Hepatocyte (in vitro differentiated cells): ENCODE measurements around the gene LMO4.

Experiments
- EZH2 ChIP-seq: fragments of 200-600 bp; sonication (generic); IDR thresholded peaks from 2 replicates; pipeline ENCODE4 v1.6.1; 2016; ENCODE audit warnings: antibody characterized with exemption, mild to moderate bottlenecking, borderline replicate concordance
- EZH2phosphoT487 ChIP-seq: fragments of 200-600 bp; sonication (generic); IDR thresholded peaks from one replicate; pipeline ENCODE4 v1.6.1; 2018; ENCODE audit warnings: antibody characterized with exemption, mild to moderate bottlenecking, low read depth, moderate library complexity; ENCODE audit not compliant: unreplicated experiment, severe bottlenecking
- TF ChIP-seq, protein P1 (sequence below): fragments of 200-600 bp; sonication (generic); IDR thresholded peaks from 2 replicates; pipeline ENCODE4 v1.5.1; 2016; ENCODE audit warnings: antibody characterized with exemption, mild to moderate bottlenecking; ENCODE audit not compliant: poor library complexity

DNA sequence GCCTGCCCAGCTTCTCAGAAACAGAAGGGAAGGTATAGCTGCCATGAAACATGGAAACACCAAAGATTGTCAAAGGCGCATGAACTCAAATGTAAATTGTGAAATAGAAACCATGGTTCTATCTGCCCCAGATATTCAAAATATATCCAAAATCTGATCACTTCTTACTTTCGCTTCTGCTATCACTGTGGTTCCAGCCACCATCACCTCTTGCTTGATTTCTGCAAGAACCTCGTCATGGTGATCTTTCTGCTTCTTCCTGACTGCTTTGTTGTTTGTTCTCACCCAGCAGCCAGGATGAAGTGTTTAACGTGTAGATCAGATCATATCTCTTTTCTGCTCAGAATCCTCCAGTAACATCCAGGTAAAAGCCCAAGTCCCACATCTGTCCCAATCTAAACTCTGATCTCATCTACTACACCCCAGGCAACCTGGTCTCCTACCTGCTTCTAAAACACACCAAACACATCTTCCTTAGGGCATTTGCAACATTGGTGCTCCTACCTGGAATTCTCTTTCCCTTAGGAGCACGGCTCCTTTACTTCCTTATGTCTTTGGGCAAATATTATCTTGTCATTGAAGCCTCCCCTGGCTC lies 10.5 kb upstream of the LMO4 start:
- TF ChIP-seq, protein P1, sequence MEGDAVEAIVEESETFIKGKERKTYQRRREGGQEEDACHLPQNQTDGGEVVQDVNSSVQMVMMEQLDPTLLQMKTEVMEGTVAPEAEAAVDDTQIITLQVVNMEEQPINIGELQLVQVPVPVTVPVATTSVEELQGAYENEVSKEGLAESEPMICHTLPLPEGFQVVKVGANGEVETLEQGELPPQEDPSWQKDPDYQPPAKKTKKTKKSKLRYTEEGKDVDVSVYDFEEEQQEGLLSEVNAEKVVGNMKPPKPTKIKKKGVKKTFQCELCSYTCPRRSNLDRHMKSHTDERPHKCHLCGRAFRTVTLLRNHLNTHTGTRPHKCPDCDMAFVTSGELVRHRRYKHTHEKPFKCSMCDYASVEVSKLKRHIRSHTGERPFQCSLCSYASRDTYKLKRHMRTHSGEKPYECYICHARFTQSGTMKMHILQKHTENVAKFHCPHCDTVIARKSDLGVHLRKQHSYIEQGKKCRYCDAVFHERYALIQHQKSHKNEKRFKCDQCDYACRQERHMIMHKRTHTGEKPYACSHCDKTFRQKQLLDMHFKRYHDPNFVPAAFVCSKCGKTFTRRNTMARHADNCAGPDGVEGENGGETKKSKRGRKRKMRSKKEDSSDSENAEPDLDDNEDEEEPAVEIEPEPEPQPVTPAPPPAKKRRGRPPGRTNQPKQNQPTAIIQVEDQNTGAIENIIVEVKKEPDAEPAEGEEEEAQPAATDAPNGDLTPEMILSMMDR = no peak
- TF ChIP-seq EZH2 (no peak), EZH2phosphoT487 (no peak)
